K562 (cell line): Measurements from ENCODE around the gene PSMC3IP. TPM values are rescaled to one million over a fixed set of nuclear protein-coding genes. Genes with fewer than 3 reads are reported as not detected.

Experiments used
- ARID2 ChIP-seq: fragments of 450-650 bp; IDR thresholded peaks from 2 replicates; pipeline ENCODE4 v1.6.1; 2017; ENCODE audit warnings: antibody characterized with exemption, mild to moderate bottlenecking
- MAZ ChIP-seq, 2 experiments: fragments of 450-650 bp in 1 of 2; sonication (generic) in 1 of 2; formaldehyde crosslinking; IDR thresholded peaks in 1 of 2; conservative IDR thresholded peaks in 1 of 2; 2 replicates each; pipeline versions ENCODE4 v1.4.0 to v1.5.0; 2020; ENCODE audit warnings: mild to moderate bottlenecking in 1 of 2, missing genetic modification reagents in 1 of 2
- MLLT1 ChIP-seq, 2 experiments: fragments of 450-650 bp; IDR thresholded peaks; 2 replicates each; pipeline ENCODE4 v1.6.1; 2016
- NBN ChIP-seq: fragments of 450-650 bp; IDR thresholded peaks from 2 replicates; pipeline ENCODE4 v1.6.1; 2016; ENCODE audit warnings: low read depth, mild to moderate bottlenecking
- NCOR1 ChIP-seq: fragments of 450-650 bp; IDR thresholded peaks from 2 replicates; pipeline ENCODE4 v1.6.1; 2016; ENCODE audit warnings: mild to moderate bottlenecking, moderate library complexity
- TBL1XR1 ChIP-seq, 2 experiments: IDR thresholded peaks; 2 replicates each; pipeline ENCODE4 v1.6.1; 2012; ENCODE audit warnings: improper control_type of control experiment in 2 of 2, low read length in 2 of 2, mild to moderate bottlenecking in 1 of 2
- TFAP4 ChIP-seq: sonication (generic); formaldehyde crosslinking; IDR thresholded peaks from 2 replicates; pipeline ENCODE4 v1.8.0; 2022; ENCODE audit warnings: missing genetic modification reagents, mild to moderate bottlenecking, moderate library complexity, borderline replicate concordance
- ZMIZ1 ChIP-seq, 2 experiments: fragments of 150-350 bp in 1 of 2; IDR thresholded peaks; 2 replicates each; pipeline ENCODE4 v1.6.1; 2012 to 2016; ENCODE audit warnings: low read depth in 2 of 2, low read length in 2 of 2, mild to moderate bottlenecking in 1 of 2, moderate library complexity in 1 of 2
- ZNF23 ChIP-seq: fragments of 250-450 bp; sonication (Bioruptor Pico); IDR thresholded peaks from 2 replicates; pipeline ENCODE4 v1.4.0; 2020; ENCODE audit warnings: mild to moderate bottlenecking
- polyA plus RNA-seq, 8 experiments: library from polyadenylated mRNA; depleted of rRNA in 4 of 8; stranded (reverse) in 5 of 8; unstranded in 3 of 8; fragments of >200 nt; fragmentation: Nextera tagmentation in 2 of 8; fragmentation: Illumina TruSeq in 1 of 8; extraction: Ambion mirVana in 2 of 8; extraction: Trizol in 1 of 8; gene quantifications; 2 replicates each; pipeline versions ENCODE4 v1.2.1 to v1.2.3, GENCODE V29; 2011 to 2014; ENCODE audit warnings: inconsistent platforms in 1 of 8, missing spikeins in 1 of 8
- total RNA-seq, 7 experiments: library from RNA; depleted of rRNA in 6 of 7; stranded (reverse); fragments of >200 nt in 6 of 7; fragmentation: Illumina TruSeq in 2 of 7; extraction: Trizol in 2 of 7; gene quantifications; 2 replicates each; pipeline versions ENCODE4 v1.2.1 to v1.2.3, GENCODE V29; 2011 to 2021; ENCODE audit warnings: low replicate concordance in 1 of 7
- TF ChIP-seq, protein P1 (sequence below), 3 experiments: IDR thresholded peaks in 2 of 3; conservative IDR thresholded peaks in 1 of 3; 2 replicates each; pipeline ENCODE4 v1.5.1; 2011 to 2012; ENCODE audit warnings: low read length in 3 of 3, mild to moderate bottlenecking in 3 of 3, control low read depth in 2 of 3, improper control_type of control experiment in 1 of 3, inconsistent platforms in 1 of 3, low read depth in 1 of 3, mixed read lengths in 1 of 3, moderate library complexity in 1 of 3; ENCODE audit not compliant: insufficient read depth in 2 of 3

The PSMC3IP gene
- total and polyA plus RNA-seq, 9 of the 15 experiments (the other 6 are each of a cell fraction or from before 2014, with no cell fraction given): 13.8 to 65.6 (median 32.8) TPM

GRCh38 chr17:42578282-42578869 is 847 bp upstream of the PSMC3IP start (continued):
- TF ChIP-seq, protein P1, sequence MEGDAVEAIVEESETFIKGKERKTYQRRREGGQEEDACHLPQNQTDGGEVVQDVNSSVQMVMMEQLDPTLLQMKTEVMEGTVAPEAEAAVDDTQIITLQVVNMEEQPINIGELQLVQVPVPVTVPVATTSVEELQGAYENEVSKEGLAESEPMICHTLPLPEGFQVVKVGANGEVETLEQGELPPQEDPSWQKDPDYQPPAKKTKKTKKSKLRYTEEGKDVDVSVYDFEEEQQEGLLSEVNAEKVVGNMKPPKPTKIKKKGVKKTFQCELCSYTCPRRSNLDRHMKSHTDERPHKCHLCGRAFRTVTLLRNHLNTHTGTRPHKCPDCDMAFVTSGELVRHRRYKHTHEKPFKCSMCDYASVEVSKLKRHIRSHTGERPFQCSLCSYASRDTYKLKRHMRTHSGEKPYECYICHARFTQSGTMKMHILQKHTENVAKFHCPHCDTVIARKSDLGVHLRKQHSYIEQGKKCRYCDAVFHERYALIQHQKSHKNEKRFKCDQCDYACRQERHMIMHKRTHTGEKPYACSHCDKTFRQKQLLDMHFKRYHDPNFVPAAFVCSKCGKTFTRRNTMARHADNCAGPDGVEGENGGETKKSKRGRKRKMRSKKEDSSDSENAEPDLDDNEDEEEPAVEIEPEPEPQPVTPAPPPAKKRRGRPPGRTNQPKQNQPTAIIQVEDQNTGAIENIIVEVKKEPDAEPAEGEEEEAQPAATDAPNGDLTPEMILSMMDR (IDR thresholded peaks at IDR 0.05 in 2 of 3, conservative IDR thresholded peaks at IDR 0.05 in 1 of 3; ENCODE audit: insufficient read depth in 2 of 3, low read depth in 1 of 3, low read length in 3 of 3): peak; percentile 93 to 94 (median 93)
- peak; percentile 12 to 93; a peak in 2 of 4 replicates for TF ChIP-seq MAZ (CRISPR knock-in tag; conservative IDR thresholded peaks at IDR 0.05 in 1 of 2, IDR thresholded peaks at IDR 0.05 in 1 of 2)
- TF ChIP-seq TFAP4: peak; percentile 40; the same call in 1 of the 2 replicates
- TF ChIP-seq NCOR1: no peak
- 0 out of 4 replicates have a peak, but pooled peaks of 1 of the 2 experiments have one; percentile 12 for TF ChIP-seq MLLT1 (IDR thresholded peaks at IDR 0.05)
- 0 out of 2 replicates have a peak, but pooled peaks have one; percentile 35 for TF ChIP-seq ARID2
- TF ChIP-seq ZMIZ1 (IDR thresholded peaks at IDR 0.05; ENCODE audit: low read depth in 2 of 2, low read length in 2 of 2): peak in 1 of 2 experiments; percentile 31; a peak in 1 of 4 replicates
- TF ChIP-seq ZNF23 (CRISPR knock-in tag): no peak
- TF ChIP-seq TBL1XR1 (IDR thresholded peaks at IDR 0.05; ENCODE audit: low read length in 2 of 2): peak; percentile 11 to 65; a peak in 3 of 4 replicates
- TF ChIP-seq NBN: peak; percentile 67; the same call in 1 of the 2 replicates
